OCI-M2 (cell line): ENCODE results near the gene SORCS2.
"Not testable (repeated sequence)": the region's sequence is repeated elsewhere in the genome, so short reads cannot be mapped to it uniquely, and the experiment has no call there.

Source experiments
- DNase-seq: peaks from one replicate; lab custom pipeline; 2025; ENCODE audit not compliant: unreplicated experiment; lab: John Stamatoyannopoulos, UW

SORCS2 gene

GRCh38 chr4:7433376-7434140, 241.2 kb downstream of the SORCS2 start:
- DNase-seq: no peak

DNA sequence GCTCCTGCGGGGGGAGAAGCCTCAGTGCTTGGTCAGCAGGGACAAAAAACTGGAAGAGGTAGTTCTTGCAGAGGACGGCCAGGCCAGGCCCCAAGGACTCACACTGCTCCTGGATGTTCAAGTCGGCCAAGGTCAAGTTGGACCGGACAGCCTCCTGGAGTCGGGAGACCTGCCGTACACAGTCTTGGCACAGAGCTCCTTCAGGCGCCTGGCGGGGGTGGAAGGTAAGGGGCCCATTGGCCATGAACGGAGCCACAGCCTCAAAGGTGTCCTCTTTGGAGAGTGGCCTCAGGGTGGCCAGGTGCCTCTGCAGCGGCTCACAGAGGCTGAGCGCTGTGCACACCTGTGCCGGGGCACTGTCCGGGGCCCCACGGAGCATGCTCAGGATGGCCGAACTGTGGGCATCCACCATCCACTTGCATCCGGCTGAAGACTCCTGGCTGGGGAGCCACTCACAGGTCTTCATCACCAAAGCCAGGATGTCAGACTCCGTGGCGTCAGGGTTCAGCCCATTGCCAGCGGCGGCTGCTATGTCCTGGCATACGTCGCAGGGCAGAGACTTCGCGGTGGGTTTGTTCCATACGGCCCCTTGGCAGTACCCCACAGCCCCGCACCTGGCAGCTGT, 241.9 kb downstream of the SORCS2 start:
- DNase-seq: no peak

- no peak for DNase-seq
Measured at GRCh38 chr4:7434766-7435150, 242.4 kb downstream of the SORCS2 start, which contains the start of gene PSAPL1. Gene PSAPL1, minus strand, starts transcription at chr4:7434930. Its CDS starts 51 bp downstream, at chr4:7434879.

DNA sequence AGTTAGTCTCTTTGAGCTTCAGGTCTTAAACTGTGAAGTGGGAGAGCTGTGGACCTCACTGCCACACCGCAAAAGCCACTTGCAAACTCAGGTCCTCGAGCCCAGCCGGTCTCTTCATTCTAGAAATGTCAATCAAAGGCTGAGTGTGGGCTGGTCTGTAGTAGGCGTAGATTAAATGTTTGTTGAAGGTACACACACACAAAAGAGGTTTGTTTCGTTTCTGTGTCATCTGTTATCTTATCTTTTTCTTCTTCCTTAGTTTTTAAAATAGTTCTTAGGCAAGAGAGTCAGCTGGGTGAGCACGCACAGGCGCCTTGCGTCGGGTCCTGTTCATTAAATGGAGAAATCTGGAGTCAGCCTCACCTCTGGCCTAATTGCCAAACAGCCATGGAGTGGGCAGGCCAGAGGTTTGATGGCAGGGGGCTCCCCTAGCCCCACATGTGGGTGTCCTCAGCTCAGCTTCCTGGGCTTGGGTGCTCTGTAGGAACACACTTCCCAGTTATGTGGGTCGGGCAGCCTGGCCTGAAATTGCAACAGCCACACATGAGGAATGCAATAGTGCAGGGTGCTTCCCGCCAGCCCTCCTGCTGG, 243.2 kb downstream of the SORCS2 start:
- DNase-seq: no peak

DNA sequence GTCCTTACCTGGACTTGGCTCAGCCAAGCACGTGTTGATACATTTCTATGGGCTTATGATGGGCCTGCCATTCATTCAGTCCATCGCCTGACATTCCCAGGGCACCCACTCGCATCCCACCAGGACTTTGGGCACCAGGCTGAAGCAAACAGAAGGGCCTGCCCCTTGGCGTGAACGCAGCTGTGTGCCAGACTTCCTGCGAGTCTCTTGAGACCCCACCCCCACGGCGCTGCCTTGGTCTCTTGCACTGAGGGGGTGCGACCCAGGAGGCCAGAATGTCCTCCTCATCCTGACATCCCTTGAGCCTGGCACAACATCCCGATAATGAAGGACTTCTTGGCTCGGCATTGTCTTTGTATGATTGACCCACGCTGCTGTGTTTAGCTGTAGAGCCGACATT, 243.9 kb downstream of the SORCS2 start:
- no peak for DNase-seq

- DNase-seq: no peak
Measured at GRCh38 chr4:7439699-7440098, 247.4 kb downstream of the SORCS2 start.

DNA sequence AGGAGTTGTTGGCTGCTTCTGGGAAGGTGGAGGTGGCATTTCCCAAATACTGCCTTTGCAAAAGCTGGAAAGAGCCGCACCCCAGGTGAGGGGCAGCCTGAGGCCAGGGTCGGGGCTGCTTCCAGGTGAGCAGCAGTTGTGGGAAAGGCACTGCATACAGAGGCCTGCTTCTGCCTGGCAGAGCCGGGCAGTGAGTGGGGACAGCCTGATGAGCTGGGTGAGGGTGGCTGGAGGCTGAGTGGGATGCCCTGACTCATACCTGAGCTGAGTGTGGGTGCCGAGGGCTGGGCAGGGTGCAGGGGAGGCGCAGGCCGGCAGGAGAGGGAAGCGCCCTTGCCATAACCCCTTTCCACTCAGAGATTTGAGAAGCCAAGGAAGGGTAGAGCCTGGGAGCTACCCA, 248.9 kb downstream of the SORCS2 start:
- DNase-seq: no peak

DNA sequence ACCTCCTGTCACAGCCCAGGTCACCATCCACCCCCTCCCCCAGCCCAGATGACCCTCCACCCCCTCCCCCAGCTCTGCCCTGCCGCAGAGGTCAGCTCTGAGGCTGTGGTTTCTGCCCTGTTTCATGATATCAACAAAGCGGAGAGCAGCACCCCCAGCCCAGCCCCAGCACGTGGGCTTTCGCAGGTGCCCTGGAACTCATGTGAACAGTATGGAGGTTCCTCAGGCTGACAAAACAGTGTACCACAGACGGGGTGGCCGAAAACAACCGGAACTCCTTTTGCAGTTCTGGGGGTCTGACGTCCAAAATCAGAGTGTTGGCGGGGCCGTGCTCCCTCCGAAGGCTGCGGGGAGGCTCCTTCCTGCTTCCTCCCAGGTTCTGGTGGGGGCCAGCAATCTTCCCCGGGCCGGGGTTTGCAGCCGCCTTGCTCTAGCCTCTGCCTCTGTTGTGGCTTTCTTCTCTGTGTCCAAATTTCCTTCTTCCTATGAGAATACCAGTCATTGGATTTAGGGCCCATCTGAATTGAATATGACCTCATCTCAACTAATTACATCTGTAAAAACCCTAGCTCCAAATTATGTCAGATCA, 250.3 kb downstream of the SORCS2 start:
- DNase-seq: no peak

- no peak for DNase-seq
Measured at GRCh38 chr4:7444314-7444713, 252.0 kb downstream of the SORCS2 start.

- no peak for DNase-seq
Measured at GRCh38 chr4:7444731-7445130, 252.4 kb downstream of the SORCS2 start.

DNA sequence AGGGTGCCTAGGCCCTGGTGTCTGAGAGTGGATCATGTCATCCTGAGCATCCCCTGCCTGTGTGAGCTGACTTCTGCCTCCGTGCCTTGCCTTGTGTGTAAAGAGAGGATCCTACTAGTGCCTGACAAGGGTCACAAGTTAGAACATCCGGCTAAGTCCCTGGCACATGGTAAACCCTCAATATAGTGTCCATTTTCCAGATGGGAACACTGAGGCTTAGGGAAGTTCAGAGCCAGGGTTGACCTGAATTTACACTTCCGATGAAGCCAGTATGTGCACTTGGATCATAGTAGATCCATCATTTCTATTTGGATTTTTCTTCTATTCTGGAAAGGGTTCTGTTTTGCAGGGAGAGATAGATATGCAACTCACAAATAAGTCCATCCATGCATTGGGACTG, 254.9 kb downstream of the SORCS2 start:
- no peak for DNase-seq

GRCh38 chr4:7448036-7448435, 255.7 kb downstream of the SORCS2 start:
- no peak for DNase-seq

- DNase-seq: no peak
Measured at GRCh38 chr4:7450775-7451433, 258.6 kb downstream of the SORCS2 start.

DNA sequence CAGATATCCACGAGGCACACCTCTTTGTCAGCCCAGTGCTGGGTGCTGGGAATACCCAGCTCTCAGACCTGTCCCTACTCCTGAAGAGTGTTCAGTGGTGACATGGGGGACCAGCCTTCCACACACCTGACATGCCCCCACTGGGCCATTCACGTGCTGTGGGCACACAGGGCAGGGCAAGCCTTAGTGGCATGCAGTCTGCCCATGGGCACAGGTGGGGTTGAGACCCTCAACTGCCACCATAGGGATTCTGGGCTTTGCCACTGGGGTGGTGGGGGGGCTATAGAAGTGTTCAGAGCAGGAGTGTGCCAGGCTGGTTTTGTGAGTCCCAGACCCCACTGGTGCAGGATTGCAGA, 259.1 kb downstream of the SORCS2 start:
- no peak for DNase-seq

GRCh38 chr4:7451800-7452199, 259.5 kb downstream of the SORCS2 start:
- no peak for DNase-seq

- not testable (repeated sequence) for DNase-seq
Measured at GRCh38 chr4:7452802-7453201, 260.5 kb downstream of the SORCS2 start.

DNA sequence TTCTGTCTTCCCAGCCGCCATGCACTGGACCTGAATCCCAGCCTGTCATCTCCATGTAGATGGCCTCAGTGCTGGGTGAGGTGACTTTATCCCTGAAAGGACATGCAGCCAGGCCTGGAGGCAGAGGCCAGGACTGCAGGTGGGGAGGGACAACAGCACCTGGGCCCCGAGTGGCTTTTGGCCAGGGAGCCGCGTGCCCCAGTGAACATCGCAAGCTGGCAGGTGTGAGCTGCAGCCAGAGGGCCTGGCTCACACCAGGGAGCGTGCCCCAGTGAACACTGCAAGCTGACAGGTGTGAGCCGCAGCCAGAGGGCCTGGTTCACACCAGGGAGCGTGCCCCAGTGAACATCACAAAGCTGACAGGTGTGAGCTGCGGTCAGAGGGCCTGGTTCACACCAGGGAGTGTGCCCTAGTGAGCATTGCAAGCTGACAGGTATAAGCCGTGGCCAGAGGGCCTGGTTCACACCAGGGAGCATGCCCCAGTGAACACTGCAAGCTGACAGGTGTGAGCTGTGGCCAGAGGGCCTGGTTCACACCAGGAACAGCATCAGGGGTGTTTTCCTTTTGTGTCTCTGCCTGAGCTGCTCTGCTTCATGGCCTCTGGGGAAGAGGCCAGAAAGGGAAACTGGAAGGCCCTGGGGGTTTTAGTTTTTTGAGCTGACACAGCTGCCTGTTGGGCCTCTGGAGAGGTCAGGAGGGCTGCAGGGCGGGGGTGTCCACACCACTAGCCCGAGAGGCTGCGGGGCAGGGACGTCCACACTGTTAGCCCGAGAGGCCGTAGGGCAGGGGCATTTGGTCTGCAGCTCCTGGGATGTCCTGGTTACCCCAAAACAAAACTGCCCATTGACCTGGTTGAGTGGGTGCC, 265.1 kb downstream of the SORCS2 start:
- DNase-seq: no peak

DNA sequence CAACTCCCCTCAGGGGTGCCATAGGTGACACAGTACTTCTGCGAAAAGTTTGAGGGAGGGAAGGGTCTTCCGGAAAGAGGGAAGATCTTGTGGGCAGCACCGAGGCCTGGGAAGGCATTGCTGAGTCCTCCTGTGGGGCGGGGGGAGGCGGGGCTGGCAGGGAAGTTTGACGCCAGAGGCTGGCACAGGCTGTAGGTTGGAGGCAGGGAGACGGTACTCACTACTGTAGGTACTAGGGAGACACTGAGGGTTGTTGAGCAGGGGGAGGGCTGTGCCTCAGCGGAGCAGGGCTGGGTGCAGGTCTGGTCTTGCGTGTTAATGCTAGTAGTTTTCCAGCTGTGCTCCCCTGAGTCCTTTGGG, 265.7 kb downstream of the SORCS2 start:
- DNase-seq: no peak

DNA sequence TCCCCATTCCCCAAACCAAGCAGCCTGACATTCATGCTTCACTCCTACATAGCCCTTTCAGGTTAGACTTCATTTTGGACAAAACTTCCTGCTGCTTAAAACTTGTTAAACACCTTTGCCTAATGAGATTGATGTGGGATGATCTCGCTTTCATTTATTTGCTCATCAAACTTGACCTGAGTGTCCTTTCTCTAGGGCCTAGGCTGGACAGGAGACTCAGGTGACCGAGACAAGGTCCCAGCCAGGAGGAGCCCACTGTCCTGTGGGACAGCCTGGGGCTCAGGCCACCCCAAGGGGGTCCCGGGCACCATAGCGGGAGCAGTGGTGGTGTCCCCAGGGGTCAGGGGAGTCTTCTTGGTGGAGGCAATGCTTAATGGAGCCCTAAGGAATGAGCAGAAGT, 266.1 kb downstream of the SORCS2 start:
- DNase-seq: no peak

- DNase-seq: no peak
Measured at GRCh38 chr4:7459471-7459870, 267.1 kb downstream of the SORCS2 start.

GRCh38 chr4:7460566-7460965, 268.2 kb downstream of the SORCS2 start:
- DNase-seq: no peak
